Transverse colon (tissue), 4 donors: Measurements from ENCODE around the gene SRGAP1.

Experiments used
- POLR2AphosphoS5 ChIP-seq, 3 donors: sonication (generic); formaldehyde crosslinking; IDR thresholded peaks; one replicate each; pipeline ENCODE4 v1.6.1; 2016; ENCODE audit warnings: antibody characterized with exemption in 3 of 3
- TF ChIP-seq, protein P1 (sequence below), 5 experiments: fragments of 200-600 bp in 3 of 5; fragments of 450-650 bp in 2 of 5; sonication (generic) in 3 of 5; IDR thresholded peaks; 1 replicate in 2 of 5; 2 replicates in 3 of 5; pipeline ENCODE4 v1.5.1; 2016 to 2017; ENCODE audit warnings: antibody characterized with exemption in 5 of 5, inconsistent platforms in 3 of 5, mild to moderate bottlenecking in 2 of 5, moderate library complexity in 1 of 5

DNA sequence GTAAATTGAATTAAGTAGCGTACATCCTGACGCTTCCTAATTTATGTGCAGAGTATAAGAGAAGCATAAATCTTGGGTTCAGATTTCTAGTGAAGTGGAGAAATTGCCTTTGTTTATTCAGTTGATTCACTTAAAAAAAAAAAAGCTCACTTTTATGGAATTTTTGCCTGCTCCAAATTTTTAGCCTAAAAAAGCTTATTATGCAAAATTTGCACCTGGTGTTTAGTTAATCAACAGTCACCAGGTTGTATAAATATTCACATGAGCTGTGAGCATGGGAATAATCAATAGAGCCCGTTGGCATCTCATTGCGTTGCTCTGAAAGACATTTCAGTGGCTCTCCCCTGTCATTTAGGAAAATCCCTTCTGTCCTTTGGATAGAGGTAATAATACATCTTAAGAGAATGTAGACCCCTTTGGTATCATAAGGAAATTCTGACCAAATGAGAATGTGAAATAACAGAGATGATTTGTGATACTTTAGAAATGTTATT is 132.4 kb downstream of the SRGAP1 start:
- TF ChIP-seq, protein P1, sequence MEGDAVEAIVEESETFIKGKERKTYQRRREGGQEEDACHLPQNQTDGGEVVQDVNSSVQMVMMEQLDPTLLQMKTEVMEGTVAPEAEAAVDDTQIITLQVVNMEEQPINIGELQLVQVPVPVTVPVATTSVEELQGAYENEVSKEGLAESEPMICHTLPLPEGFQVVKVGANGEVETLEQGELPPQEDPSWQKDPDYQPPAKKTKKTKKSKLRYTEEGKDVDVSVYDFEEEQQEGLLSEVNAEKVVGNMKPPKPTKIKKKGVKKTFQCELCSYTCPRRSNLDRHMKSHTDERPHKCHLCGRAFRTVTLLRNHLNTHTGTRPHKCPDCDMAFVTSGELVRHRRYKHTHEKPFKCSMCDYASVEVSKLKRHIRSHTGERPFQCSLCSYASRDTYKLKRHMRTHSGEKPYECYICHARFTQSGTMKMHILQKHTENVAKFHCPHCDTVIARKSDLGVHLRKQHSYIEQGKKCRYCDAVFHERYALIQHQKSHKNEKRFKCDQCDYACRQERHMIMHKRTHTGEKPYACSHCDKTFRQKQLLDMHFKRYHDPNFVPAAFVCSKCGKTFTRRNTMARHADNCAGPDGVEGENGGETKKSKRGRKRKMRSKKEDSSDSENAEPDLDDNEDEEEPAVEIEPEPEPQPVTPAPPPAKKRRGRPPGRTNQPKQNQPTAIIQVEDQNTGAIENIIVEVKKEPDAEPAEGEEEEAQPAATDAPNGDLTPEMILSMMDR (IDR thresholded peaks at IDR 0.05) = no peak
- no peak for TF ChIP-seq POLR2AphosphoS5 (IDR thresholded peaks at IDR 0.05)
